Lower leg skin (tissue), 3 donors: ENCODE data around the gene TREML4.

ENCODE experiments used
- CTCF ChIP-seq, 3 donors: fragments of 450-650 bp; IDR thresholded peaks; one replicate each; pipeline ENCODE4 v1.5.1; 2016; ENCODE audit warnings: antibody characterized with exemption in 3 of 3, mild to moderate bottlenecking in 3 of 3, moderate library complexity in 2 of 3
- POLR2A ChIP-seq, 2 donors: fragments of 450-650 bp; IDR thresholded peaks; one replicate each; pipeline ENCODE4 v1.6.1; 2016 to 2017; ENCODE audit warnings: antibody characterized with exemption in 2 of 2, mild to moderate bottlenecking in 1 of 2, moderate library complexity in 1 of 2

DNA sequence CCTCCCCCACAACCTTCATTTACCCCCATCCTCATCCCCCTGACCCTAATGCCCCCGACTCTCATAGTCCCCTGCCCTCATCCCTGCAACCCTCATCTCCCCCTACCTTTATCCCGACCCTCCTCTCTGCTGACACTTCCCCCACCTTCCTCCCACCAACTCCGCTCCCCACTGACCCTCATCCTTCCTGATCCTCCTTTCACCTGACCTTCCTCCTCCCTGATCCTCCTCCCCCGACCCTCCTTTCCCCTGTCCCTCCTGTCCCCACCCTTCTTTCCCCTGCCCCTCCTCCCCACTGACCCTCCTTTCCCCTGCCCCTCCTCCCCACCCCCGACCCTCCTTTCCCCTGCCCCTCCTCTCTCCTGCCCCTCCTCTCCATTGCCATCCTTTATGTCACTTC, 34.3 kb upstream of the TREML4 start:
- TF ChIP-seq CTCF (IDR thresholded peaks at IDR 0.05) = no peak
- no peak for TF ChIP-seq POLR2A (IDR thresholded peaks at IDR 0.05)
